ENCODE results near the gene DMRTC1B.
"Not testable (repeated sequence)": the region's sequence is repeated elsewhere in the genome, so short reads cannot be mapped to it uniquely, and the experiment has no call there.

Gene DMRTC1B

GRCh38 chrX:72776653-72777466, at the start of gene DMRTC1B:
Gene DMRTC1B (plus strand): TSS chrX:72776890. CDS start chrX:72845136, 68,246 bp downstream.
- not testable (repeated sequence) for DNase-seq

GRCh38 chrX:72727846-72728245, 48.8 kb upstream of the DMRTC1B start:
- DNase-seq: no peak

GRCh38 chrX:72733636-72734035, 43.1 kb upstream of the DMRTC1B start:
- DNase-seq: not testable (repeated sequence)

GRCh38 chrX:72735561-72735960, 41.1 kb upstream of the DMRTC1B start:
- DNase-seq: no peak

GRCh38 chrX:72745546-72745945, 31.1 kb upstream of the DMRTC1B start:
- not testable (repeated sequence) for DNase-seq

- not testable (repeated sequence) for DNase-seq
Measured at GRCh38 chrX:72748545-72748944, 28.1 kb upstream of the DMRTC1B start.

- DNase-seq: not testable (repeated sequence)
Measured at GRCh38 chrX:72760454-72760853, 16.2 kb upstream of the DMRTC1B start.

GRCh38 chrX:72777467-72777790, 739 bp downstream of the DMRTC1B start:
- not testable (repeated sequence) for DNase-seq

GRCh38 chrX:72778146-72778545, 1.5 kb downstream of the DMRTC1B start:
- DNase-seq: not testable (repeated sequence)

- DNase-seq: not testable (repeated sequence)
Measured at GRCh38 chrX:72782560-72782959, 5.9 kb downstream of the DMRTC1B start, which contains the start of gene FAM236B. Gene FAM236B (minus strand): TSS chrX:72782660. CDS start chrX:72782560, 100 bp downstream.

- DNase-seq: not testable (repeated sequence)
Measured at GRCh38 chrX:72783365-72783936, 6.8 kb downstream of the DMRTC1B start.

- DNase-seq: not testable (repeated sequence)
Measured at GRCh38 chrX:72783964-72784363, 7.3 kb downstream of the DMRTC1B start.

GRCh38 chrX:72788142-72788541, 11.5 kb downstream of the DMRTC1B start:
- DNase-seq: not testable (repeated sequence)

GRCh38 chrX:72790390-72790789, 13.7 kb downstream of the DMRTC1B start:
- not testable (repeated sequence) for DNase-seq

- DNase-seq: not testable (repeated sequence)
Measured at GRCh38 chrX:72808110-72808509, 31.4 kb downstream of the DMRTC1B start, which contains the start of gene FAM236D. Gene FAM236D (minus strand): TSS chrX:72808210. CDS start chrX:72808110, 100 bp downstream.

- DNase-seq: not testable (repeated sequence)
Measured at GRCh38 chrX:72830701-72831100, 54.0 kb downstream of the DMRTC1B start.

- not testable (repeated sequence) for DNase-seq
Measured at GRCh38 chrX:72837532-72837931, 60.8 kb downstream of the DMRTC1B start.

- DNase-seq: not testable (repeated sequence)
Measured at GRCh38 chrX:72882898-72883297, 106.2 kb downstream of the DMRTC1B start.

GRCh38 chrX:72889740-72890139, 113.0 kb downstream of the DMRTC1B start:
- DNase-seq: not testable (repeated sequence)
